Dermis microvascular lymphatic vessel endothelial cell (primary cell): ENCODE results near the gene ATP8B3. TPM values are rescaled to one million over a fixed set of nuclear protein-coding genes. Genes with fewer than 3 reads are reported as not detected.

ENCODE experiments used
- DNase-seq, 2 donors: peaks; one replicate each; pipeline versions ENCODE4 v3.0.0 to v3.0.0-alpha.2; 2010; ENCODE audit warnings: low read depth in 2 of 2
- total RNA-seq: library from RNA; depleted of rRNA; stranded (reverse); fragments of >200 nt; gene quantifications from 2 replicates; pipeline ENCODE4 v1.2.1, GENCODE V29; 2014

Gene ATP8B3
- total RNA-seq, 1 donor from 2014 or later: 0.90 TPM

- no peak for DNase-seq
Measured at GRCh38 chr19:1757468-1758230, 54.4 kb downstream of the ATP8B3 start.

- DNase-seq: no peak
Measured at GRCh38 chr19:1756705-1757465, 55.2 kb downstream of the ATP8B3 start.

DNA sequence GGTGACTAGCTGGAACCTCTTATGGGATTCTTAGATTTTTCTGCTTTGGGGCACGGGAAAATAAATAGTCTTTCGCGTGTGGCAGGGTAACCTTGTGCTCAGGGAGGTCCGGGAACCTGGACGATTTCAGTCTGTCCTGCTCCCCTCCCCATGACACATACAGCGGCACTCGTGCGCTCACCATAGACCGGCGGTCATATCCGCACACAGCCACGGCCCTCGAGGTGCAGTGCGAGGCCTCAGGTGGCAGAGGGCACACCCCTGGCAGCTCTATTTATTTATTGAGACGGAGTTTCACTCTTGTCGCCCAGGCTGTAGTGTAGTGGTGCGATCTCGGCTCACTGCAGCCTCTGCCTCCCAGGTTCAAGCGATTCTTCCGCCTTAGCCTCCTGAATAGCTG, 55.8 kb downstream of the ATP8B3 start:
- no peak for DNase-seq

DNA sequence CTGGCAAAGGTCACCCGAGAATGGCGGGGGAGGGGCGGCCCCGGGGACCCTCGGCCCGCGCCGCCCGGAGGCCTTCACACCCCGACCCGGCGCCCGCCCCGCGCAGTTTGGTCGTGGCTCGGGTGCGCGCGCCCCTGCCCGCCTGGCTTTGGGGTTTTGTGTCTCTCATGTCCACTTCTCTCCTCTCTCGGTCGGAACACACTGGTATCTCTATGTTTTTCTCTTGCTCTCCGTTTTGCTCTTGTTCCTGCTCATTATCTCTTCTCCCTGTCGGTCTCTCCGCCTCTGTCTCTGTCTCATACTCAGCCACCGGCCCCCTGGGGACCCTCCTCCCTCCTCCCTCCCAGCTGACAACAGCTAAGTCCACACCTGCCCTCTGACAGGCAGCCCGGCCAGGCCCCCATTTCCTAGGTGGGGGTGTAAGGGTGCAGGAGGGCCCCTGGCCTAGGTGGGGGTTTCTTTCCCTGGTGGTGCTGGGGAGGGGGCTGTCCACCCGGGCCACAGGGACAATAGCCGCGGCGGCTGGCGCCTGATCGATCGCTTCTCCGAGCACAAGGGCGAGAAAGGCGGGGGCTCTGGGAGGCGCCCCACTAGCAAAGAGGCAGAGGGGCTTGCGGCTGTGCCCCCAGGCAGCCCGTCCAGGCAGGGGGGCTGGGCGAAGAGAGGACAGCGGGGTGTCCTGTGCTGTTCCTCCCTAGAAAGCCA, 56.5 kb downstream of the ATP8B3 start:
- no peak for DNase-seq

DNA sequence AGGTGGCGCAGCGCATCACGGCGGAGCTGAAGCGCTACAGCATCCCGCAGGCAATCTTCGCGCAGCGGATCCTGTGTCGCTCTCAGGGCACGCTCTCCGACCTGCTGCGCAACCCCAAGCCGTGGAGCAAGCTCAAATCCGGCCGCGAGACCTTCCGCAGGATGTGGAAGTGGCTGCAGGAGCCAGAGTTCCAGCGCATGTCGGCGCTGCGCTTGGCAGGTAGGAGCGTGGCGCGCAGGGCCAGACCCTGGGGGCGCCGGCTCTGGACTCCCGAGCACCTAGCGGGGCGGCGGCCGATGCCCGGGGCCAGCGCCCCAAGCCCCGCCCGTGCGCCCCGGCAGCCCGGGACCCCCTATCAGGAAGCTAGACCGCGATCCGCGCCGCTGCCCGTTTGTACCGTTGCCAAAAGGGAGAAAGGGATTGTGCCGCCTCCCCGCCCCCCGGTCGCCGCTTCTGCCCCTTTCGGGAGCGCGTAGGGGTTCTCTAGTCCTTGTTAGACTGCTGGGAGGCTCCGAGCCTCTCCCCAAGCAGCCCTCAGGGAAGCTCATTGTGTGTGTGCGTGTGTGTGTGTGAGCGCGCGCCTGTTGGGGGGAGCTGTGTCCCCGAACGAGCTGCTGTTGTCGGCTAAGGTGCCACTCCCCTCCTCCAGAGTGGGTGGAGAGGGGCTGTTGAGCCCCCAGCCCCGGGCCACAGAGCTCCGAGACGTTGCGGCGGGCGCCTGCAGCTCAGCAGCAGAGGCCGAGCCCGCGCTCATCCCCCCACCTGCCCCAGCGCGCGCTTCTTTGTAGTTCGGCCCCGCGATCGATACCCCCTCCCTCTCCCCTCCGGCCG, 57.2 kb downstream of the ATP8B3 start:
- DNase-seq: no peak

DNA sequence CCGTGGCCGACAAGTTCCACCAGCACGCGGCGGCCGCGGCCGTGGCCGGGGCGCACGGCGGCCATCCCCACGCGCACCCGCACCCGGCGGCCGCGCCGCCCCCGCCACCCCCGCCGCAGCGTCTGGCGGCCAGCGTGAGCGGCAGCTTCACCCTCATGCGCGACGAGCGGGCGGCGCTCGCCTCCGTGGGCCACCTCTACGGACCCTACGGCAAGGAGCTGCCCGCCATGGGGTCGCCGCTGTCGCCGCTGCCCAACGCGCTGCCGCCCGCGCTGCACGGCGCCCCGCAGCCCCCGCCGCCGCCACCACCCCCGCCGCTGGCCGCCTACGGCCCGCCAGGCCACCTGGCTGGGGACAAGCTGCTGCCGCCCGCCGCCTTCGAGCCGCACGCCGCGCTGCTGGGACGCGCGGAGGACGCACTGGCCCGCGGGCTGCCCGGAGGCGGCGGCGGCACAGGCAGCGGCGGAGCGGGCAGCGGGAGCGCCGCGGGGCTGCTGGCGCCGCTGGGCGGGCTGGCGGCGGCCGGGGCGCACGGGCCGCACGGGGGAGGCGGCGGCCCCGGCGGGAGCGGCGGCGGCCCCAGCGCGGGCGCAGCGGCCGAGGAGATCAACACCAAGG, 57.9 kb downstream of the ATP8B3 start:
- no peak for DNase-seq

- DNase-seq: no peak
Measured at GRCh38 chr19:1752757-1753728, 59.0 kb downstream of the ATP8B3 start, which contains the start of gene ONECUT3. Gene ONECUT3, plus strand, starts transcription at chr19:1753506. Its CDS starts 157 bp downstream, at chr19:1753663.

DNA sequence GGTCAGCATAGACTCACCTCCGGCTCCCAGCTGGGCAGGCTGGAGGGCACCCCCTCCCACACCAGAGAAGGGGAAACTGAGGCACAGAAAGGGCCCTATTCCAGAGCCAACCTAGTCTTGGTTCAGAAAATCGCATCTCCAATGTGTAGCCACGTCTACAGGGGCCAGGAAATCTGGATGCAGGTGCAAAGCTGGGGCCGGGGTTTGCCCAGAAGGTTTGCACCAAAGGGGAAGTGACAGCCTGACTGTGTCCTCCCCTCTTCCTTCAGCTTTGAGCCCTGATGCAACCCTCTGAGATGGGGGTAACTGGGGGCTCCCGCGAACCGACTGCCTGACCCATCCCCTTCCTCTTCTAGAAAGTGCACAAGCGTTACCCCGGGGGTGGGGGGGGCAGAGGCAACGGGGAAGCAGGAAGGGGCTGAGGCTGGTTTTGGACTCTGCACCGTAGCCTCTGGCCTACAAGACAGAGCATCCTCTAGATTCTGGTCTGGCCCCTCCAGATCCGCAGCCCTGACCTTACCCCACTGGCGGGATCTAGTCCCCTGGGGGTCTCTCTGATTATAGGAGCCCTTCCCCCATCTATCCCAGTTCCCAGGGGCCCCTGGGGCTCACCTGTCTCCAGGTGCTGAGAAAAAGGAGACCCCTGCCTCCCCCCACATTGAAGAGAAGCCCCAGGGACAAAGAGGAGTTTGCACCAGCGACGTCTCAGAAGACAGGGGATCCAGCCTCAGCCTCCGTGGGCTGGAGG, 59.9 kb downstream of the ATP8B3 start:
- DNase-seq: no peak

DNA sequence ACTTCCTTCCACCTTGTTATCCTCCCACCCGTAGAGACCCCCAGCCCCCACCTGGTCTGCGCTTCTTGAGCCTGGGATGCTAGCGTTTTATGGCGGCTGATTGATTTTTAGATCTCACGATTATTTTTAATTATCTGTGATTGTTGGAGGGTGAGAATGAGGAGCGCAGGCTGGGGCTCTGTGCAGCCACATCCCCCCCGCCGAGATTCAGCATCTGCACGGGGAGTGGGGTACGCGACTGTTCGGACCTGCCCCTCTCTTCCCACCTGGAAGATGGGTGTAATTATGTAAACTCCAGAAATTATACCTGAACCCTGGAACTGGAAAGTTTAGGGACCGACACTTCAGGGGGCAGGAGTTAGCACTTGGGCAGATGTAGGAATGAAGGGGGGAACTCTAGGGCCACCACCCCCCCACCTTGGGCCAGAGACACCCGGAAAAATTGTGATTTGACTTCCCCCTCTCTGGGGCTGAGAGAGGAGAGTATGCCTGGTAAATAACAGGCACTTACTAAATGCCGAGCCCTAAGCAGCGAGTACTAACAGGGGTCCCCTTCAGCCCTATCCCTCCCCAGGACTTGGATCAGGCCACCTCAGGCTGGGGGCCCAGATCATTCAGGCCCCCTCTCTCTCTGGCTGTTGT, 60.6 kb downstream of the ATP8B3 start:
- no peak for DNase-seq

DNA sequence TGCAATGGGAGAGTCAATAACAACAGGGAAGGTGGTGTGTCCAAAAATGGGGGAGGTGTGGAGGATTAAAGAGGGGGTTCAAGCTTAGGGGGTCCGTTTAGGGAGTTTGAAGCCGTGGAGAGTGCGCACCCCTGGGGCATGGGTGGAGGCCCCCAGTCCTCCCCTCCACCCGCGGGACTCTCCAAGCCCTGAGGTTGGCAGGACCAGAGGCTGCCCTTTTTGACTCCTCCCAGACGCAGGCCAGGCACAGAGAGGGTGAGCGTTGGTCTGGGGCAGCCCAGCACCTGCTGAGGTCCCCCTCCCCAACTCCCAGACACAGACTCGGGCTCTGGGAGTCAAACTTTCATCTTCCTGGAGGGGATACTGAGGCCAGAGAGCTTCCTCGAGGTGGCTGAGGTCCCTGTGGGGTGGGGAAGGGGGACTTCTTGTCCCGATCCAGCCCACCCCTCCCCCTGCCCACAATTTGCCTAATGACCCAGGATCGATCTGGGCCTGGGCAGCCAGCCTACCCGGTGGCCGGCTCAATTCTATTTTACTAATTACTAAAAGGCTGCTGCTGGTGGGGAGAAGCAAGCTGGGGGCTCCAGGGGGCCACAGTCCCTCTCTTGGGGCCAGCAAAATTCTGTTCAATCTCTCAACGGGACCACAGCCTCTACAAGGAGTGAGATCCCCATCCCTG, 61.6 kb downstream of the ATP8B3 start:
- DNase-seq: no peak

- DNase-seq: no peak
Measured at GRCh38 chr19:1749373-1750342, 62.4 kb downstream of the ATP8B3 start.

- no peak for DNase-seq
Measured at GRCh38 chr19:1748873-1749341, 63.2 kb downstream of the ATP8B3 start.

DNA sequence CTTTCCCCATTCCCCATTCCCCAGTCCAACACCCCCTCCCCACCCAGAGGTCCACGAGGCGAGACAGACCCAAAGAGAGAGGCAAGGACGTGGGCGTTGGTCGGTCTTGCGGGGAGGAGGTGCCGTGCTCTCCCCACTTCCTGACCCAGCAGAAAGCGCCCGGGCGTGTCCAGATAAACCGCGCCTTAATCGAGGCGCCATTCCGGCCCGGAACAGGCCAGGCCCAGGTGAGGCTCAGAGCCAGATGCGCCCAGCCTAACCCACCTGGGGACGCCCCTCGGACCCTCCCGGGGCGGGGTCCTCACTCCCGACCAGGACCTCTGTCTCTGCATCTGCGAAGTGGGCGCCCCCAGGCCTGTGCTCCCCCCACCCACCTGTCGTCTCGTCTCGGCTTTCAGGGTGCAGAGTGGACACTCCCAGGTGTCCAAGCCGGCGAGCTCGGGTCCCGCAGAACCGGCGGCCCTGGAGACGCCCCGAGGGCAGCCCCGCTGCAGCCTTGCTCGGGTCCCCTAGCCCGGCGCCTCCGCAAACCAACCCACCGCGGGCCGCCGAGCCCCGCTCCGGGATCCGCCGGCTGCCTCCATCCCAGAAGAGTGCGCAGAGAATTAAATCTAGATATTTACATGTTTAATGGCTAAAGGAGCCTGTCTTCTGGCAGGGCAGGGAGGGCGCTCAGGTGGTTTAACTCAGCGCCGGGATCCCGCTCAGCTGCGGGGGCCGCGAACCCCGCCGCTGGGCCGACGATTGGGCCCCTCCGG, 63.8 kb downstream of the ATP8B3 start:
- no peak for DNase-seq

DNA sequence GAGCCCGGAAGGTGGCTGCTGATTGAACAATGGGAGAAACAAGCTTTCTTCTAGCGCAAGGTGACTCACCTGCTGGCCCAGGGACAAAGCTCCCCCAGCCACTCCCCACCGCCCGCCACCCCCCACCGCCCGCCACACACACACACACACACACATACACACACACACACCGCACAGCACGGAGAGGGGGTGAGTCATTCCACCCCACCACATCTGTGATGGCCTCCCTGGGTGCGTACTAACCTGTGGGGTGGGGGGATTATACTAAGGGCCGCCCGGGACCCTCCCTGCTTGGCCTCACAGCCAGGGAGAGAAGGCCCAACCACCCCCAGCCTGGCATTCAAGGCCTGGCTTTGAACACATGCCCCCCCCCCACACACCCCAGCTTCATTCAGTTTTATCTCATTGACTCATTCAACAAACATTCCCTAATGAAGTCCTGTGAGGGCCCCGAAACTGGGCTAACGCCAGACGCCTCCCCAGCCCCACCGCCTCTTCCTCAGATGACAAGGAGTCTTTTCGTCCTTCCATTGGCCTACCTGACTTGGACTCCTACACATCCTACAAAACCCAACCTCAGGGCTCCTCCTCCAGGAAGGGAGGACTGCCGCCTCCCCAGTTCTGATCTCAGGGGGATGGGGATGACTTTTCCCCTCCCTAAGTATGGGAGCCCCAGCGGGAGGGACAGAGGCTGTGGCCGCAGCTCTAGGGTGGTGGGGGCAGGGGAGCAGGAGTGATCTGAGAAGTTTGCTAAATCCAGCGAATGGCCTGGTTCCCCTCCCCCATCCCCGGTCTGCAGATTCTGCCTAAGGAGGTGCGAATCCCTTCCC, 64.6 kb downstream of the ATP8B3 start:
- peak in 1 of 2 donors; percentile 33 for DNase-seq
